Loucy (cell line): ENCODE measurements around the gene CLDN22.

Experiments
- H2AFZ ChIP-seq: fragments of 200-600 bp; sonication (generic); 2 replicates; pipeline ENCODE4 v1.6.0; 2016; ENCODE audit warnings: antibody characterized with exemption, mild to moderate bottlenecking, low read length, moderate library complexity
- H3F3A ChIP-seq: fragments of 200-600 bp; 2 replicates; pipeline ENCODE4 v1.6.0; 2016; ENCODE audit warnings: antibody characterized with exemption, low read depth, mild to moderate bottlenecking
- H3K27me3 ChIP-seq: fragments of 200-600 bp; sonication (generic); 2 replicates; pipeline ENCODE4 v1.6.1; 2014; ENCODE audit warnings: low read length, mild to moderate bottlenecking; ENCODE audit not compliant: insufficient read depth, poor library complexity, severe bottlenecking
- H3K36me3 ChIP-seq: fragments of 200-600 bp; sonication (generic); 2 replicates; pipeline ENCODE4 v1.6.1; 2016; ENCODE audit warnings: low read length; ENCODE audit not compliant: insufficient read depth
- H3K4me1 ChIP-seq: fragments of 200-600 bp; sonication (generic); 2 replicates; pipeline ENCODE4 v1.5.1; 2014; ENCODE audit warnings: low read length, mild to moderate bottlenecking; ENCODE audit not compliant: insufficient read depth, poor library complexity, severe bottlenecking
- H3K4me2 ChIP-seq: fragments of 200-600 bp; sonication (generic); 2 replicates; pipeline ENCODE4 v1.6.0; 2014; ENCODE audit warnings: antibody characterized with exemption, low read length, low read depth, mild to moderate bottlenecking; ENCODE audit not compliant: poor library complexity, severe bottlenecking
- H3K4me3 ChIP-seq: fragments of 200-600 bp; sonication (generic); 2 replicates; pipeline ENCODE4 v1.5.1; 2014; ENCODE audit warnings: low read length, mild to moderate bottlenecking, mixed read lengths; ENCODE audit not compliant: poor library complexity, severe bottlenecking
- H3K79me2 ChIP-seq: fragments of 200-600 bp; sonication (generic); 2 replicates; pipeline ENCODE4 v1.6.1; 2014; ENCODE audit warnings: low read length; ENCODE audit not compliant: insufficient read depth
- H3K9ac ChIP-seq: fragments of 200-600 bp; sonication (generic); 2 replicates; pipeline ENCODE4 v1.6.0; 2014; ENCODE audit warnings: mild to moderate bottlenecking, low read depth, low read length, moderate library complexity; ENCODE audit not compliant: poor library complexity, severe bottlenecking
- H3K9me2 ChIP-seq: fragments of 200-600 bp; sonication (generic); replicated peaks from 2 replicates; pipeline ENCODE4 v1.6.1; 2016; ENCODE audit warnings: low read depth, low read length, mixed read lengths
- H3K9me3 ChIP-seq: fragments of 200-600 bp; sonication (generic); 2 replicates; pipeline ENCODE4 v1.6.1; 2014; ENCODE audit warnings: mild to moderate bottlenecking, antibody characterized with exemption, low read length, low read depth; ENCODE audit not compliant: insufficient read depth
- H4K20me1 ChIP-seq: fragments of 200-600 bp; sonication (generic); 2 replicates; pipeline ENCODE4 v1.6.0; 2014; ENCODE audit warnings: antibody characterized with exemption, low read length, mild to moderate bottlenecking; ENCODE audit not compliant: insufficient read depth, poor library complexity, severe bottlenecking
- EZH2phosphoT487 ChIP-seq: fragments of 200-600 bp; IDR thresholded peaks from 2 replicates; pipeline ENCODE4 v1.6.1; 2018; ENCODE audit warnings: antibody characterized with exemption, mild to moderate bottlenecking, moderate library complexity, borderline replicate concordance
- TF ChIP-seq, protein P1 (sequence below): fragments of 200-600 bp; sonication (generic); conservative IDR thresholded peaks from 2 replicates; pipeline ENCODE4 v1.5.1; 2014; ENCODE audit warnings: mild to moderate bottlenecking, antibody characterized with exemption, low read length

CLDN22 gene

DNA sequence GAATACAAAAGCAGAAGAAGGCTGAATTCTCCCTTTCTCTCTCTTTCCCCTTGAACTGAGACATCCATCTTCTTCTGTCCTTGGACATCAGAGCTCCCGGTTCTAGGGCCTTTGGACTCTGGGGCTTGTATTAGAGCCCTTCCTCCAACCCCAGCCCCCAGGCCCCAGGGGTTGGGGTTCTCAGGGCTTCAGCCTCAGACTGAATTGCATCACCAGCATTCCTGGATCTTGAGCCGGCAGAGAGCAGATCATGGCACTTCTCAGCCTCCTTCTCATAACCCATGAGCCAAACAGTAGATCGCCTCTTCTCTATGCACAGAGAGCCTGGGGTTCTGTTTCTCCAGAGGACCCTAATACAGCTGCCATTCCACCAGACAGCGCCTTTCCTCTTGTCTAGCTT is 27.5 kb upstream of the CLDN22 start:
- Histone ChIP-seq H3K79me2 (no peaks in the 10 kb centered on the region), H3K9me2 (no peaks in the 10 kb centered on the region), H2AFZ (no peak overlapping the region), H3K4me1 (no peaks in the 10 kb centered on the region), H3K9ac (no peak overlapping the region), H3K27me3 (no peaks in the 10 kb centered on the region), H3K4me2 (no peak overlapping the region), H3K4me3 (no peak overlapping the region), H4K20me1 (no peaks in the 10 kb centered on the region), H3K9me3 (no peaks in the 10 kb centered on the region), H3F3A (no peaks in the 10 kb centered on the region), H3K36me3 (no peaks in the 10 kb centered on the region)
- TF ChIP-seq, protein P1, sequence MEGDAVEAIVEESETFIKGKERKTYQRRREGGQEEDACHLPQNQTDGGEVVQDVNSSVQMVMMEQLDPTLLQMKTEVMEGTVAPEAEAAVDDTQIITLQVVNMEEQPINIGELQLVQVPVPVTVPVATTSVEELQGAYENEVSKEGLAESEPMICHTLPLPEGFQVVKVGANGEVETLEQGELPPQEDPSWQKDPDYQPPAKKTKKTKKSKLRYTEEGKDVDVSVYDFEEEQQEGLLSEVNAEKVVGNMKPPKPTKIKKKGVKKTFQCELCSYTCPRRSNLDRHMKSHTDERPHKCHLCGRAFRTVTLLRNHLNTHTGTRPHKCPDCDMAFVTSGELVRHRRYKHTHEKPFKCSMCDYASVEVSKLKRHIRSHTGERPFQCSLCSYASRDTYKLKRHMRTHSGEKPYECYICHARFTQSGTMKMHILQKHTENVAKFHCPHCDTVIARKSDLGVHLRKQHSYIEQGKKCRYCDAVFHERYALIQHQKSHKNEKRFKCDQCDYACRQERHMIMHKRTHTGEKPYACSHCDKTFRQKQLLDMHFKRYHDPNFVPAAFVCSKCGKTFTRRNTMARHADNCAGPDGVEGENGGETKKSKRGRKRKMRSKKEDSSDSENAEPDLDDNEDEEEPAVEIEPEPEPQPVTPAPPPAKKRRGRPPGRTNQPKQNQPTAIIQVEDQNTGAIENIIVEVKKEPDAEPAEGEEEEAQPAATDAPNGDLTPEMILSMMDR = no peak
- no peak for TF ChIP-seq EZH2phosphoT487

- Histone ChIP-seq H3F3A (no peaks in the 10 kb centered on the region), H3K9me2 (no peaks in the 10 kb centered on the region), H3K27me3 (no peaks in the 10 kb centered on the region), H4K20me1 (no peaks in the 10 kb centered on the region), H3K4me3 (no peak overlapping the region), H3K4me2 (no peak overlapping the region), H3K36me3 (no peaks in the 10 kb centered on the region), H3K4me1 (no peaks in the 10 kb centered on the region), H3K9ac (no peak overlapping the region), H2AFZ (no peak overlapping the region), H3K9me3 (no peaks in the 10 kb centered on the region), H3K79me2 (no peaks in the 10 kb centered on the region)
- no peak for TF ChIP-seq EZH2phosphoT487
- TF ChIP-seq, protein P1 = no peak
Observed at GRCh38 chr4:183347146-183347545, 27.1 kb upstream of the CLDN22 start.

- TF ChIP-seq, protein P1 = no peak
- no peak for TF ChIP-seq EZH2phosphoT487
- Histone ChIP-seq H3K9ac (no peak overlapping the region), H3K4me2 (no peak overlapping the region), H3K36me3 (no peaks in the 10 kb centered on the region), H3K4me3 (no peak overlapping the region), H4K20me1 (no peaks in the 10 kb centered on the region), H3K79me2 (no peaks in the 10 kb centered on the region), H3F3A (no peaks in the 10 kb centered on the region), H3K27me3 (no peaks in the 10 kb centered on the region), H3K9me2 (no peaks in the 10 kb centered on the region), H3K4me1 (no peaks in the 10 kb centered on the region), H2AFZ (no peak overlapping the region), H3K9me3 (no peaks in the 10 kb centered on the region)
Observed at GRCh38 chr4:183345261-183345660, 25.2 kb upstream of the CLDN22 start.
